ENCODE data around the gene WNK1.

- TF ChIP-seq POLR2AphosphoS5 (IDR thresholded peaks at IDR 0.05), result peak; percentile 88 to 97 (median 88)
- TF ChIP-seq, protein P1, sequence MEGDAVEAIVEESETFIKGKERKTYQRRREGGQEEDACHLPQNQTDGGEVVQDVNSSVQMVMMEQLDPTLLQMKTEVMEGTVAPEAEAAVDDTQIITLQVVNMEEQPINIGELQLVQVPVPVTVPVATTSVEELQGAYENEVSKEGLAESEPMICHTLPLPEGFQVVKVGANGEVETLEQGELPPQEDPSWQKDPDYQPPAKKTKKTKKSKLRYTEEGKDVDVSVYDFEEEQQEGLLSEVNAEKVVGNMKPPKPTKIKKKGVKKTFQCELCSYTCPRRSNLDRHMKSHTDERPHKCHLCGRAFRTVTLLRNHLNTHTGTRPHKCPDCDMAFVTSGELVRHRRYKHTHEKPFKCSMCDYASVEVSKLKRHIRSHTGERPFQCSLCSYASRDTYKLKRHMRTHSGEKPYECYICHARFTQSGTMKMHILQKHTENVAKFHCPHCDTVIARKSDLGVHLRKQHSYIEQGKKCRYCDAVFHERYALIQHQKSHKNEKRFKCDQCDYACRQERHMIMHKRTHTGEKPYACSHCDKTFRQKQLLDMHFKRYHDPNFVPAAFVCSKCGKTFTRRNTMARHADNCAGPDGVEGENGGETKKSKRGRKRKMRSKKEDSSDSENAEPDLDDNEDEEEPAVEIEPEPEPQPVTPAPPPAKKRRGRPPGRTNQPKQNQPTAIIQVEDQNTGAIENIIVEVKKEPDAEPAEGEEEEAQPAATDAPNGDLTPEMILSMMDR (IDR thresholded peaks at IDR 0.05), result peak; percentile 95 to 99 (median 98)
- TF ChIP-seq POLR2A (IDR thresholded peaks at IDR 0.05), result peak; percentile 89
These were observed 197.2 kb downstream of the WNK1 start, which contains the start of gene RAD52 for GRCh38 chr12:949453-950191.

Measured in transverse colon (tissue), 4 donors.